ENCODE measurements around the gene KCNH5. TPM values are rescaled to one million over a fixed set of nuclear protein-coding genes. Genes with fewer than 3 reads are reported as not detected.

KCNH5 gene
- total RNA-seq, 1 experiment from 2014 or later, result not detected

DNA sequence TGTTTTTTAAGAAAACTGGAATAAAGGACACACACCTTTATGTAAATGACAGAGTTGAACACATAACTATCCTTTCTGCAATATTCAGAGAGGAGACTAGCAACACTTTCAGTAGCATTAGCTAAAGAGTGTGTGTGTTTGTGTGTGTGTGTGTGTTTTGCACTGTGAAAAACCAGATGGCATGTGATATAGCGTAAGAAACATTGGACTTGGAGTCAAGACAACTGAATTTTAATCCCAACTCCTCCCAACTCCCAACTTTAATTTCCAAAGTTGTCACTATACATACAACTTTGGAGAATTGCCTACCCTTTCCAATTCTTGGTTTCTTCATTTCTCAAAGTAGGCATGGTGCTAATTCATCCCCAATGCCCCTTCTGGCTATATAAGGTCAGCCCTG, 347.8 kb downstream of the KCNH5 start:
- in situ Hi-C loops (cut with HindIII; ENCODE audit: low sequenced_read_pairs), result no loop called here
- DNase-seq (ENCODE audit: low spot score), result no peak

DNA sequence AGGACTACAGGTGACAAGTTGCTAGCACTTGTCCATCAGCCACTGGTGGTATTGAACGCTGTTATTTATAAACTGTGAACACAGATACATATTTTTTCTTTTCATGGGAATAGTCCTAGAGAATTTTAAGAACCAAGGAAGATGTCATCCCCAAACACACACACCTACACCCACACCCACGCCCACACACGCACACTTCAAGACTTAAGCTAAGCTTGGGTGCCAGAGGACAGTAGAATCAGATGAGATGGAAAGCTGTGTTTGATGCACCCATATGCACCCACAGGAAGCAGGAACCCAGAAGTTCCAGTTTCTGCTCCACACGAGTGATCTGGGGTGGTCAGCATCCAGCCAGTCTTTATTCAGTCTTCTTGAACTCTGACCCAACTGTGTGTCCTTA, 348.3 kb downstream of the KCNH5 start:
- DNase-seq (ENCODE audit: low spot score), result no peak
- in situ Hi-C loops (cut with HindIII; ENCODE audit: low sequenced_read_pairs), result no loop called here

DNA sequence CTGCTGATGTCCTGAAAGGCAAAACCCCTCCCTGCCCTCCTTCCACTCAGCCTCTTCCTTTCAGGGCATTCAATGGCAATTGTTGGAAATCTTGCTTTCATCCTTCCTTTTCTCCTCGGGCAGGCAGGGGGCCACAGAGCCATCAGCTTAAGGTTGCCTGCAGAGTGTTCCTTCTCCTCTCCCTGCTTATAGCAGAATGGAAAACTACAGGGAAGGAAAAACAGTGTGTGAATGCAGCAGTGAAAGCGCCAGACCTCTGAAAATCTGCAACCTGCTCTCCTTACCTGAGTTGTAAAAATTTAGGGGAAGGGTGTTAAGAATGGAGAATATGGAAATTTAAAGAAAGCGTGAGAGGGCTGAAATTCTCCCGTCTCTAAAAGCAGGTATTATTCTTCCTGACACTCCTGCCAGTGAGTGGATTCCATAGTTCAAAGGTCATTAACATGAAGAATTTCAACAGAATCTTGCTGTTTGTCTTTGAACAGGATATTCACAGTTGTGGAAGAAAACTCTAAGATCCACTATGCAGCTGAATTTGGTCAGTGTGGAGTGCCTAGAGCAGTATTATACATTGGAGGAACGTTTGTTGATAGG, 348.8 kb downstream of the KCNH5 start:
- DNase-seq (ENCODE audit: low spot score), result no peak
- in situ Hi-C loops (cut with HindIII; ENCODE audit: low sequenced_read_pairs), result no loop called here

DNA sequence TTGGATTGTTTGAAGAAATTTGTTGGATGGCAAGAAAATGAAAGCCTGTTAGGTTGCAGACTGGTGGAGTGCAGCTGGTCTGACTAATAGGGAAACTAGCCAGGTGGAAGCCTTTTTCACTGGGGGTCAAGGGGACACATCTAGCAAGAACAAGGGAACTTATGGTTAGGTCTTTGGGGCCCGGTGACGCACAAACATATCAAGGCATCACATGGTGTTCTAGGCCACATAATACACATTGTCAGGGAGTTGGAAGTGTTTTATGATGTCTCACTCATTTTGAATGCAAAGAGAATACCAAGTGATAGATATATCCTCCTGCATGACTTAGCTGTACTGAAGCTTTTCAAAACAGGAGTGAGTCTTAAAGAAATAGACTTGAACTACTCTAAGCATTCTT, 351.2 kb downstream of the KCNH5 start:
- DNase-seq (ENCODE audit: low spot score), result no peak
- in situ Hi-C loops (cut with HindIII; ENCODE audit: low sequenced_read_pairs), result no loop called here

DNA sequence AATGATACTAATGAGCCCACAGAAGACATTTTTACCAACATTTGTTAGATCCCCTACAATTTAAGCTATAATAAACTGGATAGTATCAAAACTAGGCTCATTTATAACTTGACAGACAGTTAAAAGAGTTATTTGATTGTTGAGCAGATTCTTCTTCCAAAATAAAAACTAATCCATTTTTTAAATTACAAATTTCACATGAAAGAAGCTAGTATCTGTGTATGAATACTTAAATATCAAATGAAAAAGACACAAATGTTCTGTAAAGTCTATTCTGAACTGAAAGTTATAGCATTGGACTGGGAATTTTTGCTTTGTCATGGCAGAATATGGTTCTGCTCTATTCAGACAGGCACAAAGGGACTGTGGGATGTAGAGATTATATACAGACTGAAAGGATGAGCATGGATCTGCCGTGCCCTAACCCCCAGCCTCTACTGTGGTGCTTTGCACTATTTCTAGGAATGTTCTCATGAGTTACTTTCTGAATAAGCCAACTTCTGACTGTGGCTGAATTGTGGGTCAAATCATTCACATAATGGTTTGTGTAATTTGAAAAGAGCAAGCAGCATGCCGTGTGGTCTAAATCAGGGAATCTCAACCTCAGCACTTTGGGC, 352.7 kb downstream of the KCNH5 start:
- DNase-seq (ENCODE audit: low spot score), result no peak
- in situ Hi-C loops (cut with HindIII; ENCODE audit: low sequenced_read_pairs), result no loop called here

DNA sequence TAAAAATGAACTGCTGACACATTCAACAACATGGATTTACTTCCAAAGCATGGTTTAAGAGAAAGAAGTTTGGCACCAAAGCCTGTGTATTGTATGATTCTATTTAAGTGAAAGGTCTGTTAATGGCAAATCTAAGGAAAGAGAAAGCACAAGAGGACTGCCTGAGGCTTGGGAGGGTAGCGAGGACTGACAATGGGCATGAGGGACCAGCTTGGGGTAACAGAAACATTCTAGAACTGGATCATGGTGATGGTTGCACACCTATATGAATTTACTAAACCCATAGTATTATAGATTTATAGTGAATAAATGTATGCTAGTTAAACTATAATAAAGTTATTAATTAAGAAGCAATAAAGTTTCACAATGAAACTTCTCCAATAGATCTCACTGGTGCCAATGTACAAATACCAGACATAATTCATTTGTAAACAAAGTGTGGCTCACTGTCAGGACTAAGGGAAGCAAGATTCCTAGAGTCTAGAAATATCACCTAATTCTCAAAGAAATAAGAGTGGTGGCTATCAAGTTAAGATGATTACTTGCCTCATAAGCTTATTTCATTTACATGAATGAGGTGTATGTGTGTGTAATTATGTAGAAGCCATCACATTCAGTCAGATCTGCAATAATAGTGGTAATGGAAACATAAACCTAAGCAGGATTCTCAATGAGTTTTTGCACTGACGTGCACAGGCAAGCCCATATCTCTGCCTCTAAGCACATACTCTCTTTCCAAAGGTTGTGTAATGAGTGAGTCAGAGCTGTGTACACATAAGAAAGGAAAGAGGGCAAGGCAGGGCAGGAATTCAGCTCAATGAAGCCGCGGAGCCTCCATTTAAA, 353.4 kb downstream of the KCNH5 start:
- no peak for DNase-seq (ENCODE audit: low spot score)
- in situ Hi-C loops (cut with HindIII; ENCODE audit: low sequenced_read_pairs), result no loop called here

DNA sequence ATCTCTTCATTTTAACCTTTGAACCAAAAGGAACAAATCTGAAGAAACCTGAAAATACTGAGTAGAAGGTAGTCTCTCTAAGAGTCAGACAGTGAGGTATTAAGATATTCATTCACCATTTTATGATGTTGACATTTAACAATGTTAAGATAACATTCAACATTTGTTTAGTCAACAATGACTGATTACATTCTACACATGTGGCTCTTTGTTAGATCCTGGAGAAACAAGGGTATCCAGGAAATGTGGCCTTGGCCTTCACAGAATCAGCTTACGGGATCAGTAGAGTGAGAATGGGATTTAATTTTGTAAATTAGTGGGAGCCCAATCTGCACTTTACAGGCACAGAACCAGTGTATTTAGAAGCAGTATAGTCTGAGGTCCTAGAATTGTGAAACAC, 355.5 kb downstream of the KCNH5 start:
- in situ Hi-C loops (cut with HindIII; ENCODE audit: low sequenced_read_pairs), result no loop called here
- no peak for DNase-seq (ENCODE audit: low spot score)

DNA sequence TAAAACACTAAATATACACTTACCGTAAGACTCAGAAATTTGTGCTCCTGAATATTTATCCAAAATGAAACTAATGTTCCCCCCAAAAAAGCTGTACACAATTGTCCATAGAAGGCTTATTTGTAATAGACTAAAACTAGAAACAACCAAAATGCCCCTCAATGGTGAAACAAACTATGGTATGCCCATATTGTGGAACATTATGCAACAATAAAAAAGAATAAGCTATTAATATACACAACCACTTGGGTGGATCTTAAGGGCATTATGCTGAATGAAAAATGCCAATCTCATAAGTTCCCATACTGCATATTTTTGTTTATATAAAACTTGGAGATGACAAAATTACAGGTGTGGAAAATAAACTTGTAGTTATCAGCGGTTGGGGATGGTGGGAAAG, 357.4 kb downstream of the KCNH5 start:
- DNase-seq (ENCODE audit: low spot score), result no peak
- in situ Hi-C loops (cut with HindIII; ENCODE audit: low sequenced_read_pairs), result no loop called here

DNA sequence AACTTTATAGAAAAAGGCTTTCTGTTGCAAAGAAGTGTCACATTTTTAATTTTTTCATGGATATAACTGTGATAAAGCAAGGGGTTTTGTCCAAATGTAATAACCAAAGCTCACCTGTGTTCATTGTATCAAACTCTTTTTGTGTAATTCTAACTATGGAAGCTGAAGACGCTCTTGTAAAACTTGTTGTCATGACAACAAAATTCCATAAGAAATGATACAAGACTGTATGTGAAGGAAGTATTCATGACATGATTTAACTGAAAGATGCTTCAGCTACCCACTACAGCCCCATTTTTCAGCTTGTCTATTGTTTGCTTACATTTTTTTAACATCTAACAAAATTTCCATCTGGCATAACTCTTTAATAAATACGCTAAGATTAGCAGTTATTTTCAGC, 360.9 kb downstream of the KCNH5 start:
- DNase-seq (ENCODE audit: low spot score), result no peak
- in situ Hi-C loops (cut with HindIII; ENCODE audit: low sequenced_read_pairs), result no loop called here

DNA sequence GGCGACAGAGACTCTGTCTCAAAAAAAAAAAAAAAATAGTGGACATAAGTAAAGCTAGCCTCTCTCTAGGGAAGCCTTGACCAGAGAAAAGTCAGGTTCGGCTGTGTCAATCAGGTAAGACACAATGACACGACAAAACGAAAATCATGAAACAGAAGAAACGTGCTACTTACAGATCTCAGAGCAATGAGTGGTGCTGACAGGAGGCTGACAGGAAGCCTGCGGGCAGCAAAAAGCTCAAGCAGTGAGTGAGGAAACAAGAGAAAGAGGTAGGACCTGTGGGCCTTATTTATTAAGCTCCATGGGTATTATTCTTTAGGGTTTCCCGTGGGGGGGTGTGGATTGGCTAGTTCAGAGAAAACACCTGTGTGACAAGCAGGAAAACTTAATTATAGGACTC, 363.1 kb downstream of the KCNH5 start:
- in situ Hi-C loops (cut with HindIII; ENCODE audit: low sequenced_read_pairs), result no loop called here
- no peak for DNase-seq (ENCODE audit: low spot score)

DNA sequence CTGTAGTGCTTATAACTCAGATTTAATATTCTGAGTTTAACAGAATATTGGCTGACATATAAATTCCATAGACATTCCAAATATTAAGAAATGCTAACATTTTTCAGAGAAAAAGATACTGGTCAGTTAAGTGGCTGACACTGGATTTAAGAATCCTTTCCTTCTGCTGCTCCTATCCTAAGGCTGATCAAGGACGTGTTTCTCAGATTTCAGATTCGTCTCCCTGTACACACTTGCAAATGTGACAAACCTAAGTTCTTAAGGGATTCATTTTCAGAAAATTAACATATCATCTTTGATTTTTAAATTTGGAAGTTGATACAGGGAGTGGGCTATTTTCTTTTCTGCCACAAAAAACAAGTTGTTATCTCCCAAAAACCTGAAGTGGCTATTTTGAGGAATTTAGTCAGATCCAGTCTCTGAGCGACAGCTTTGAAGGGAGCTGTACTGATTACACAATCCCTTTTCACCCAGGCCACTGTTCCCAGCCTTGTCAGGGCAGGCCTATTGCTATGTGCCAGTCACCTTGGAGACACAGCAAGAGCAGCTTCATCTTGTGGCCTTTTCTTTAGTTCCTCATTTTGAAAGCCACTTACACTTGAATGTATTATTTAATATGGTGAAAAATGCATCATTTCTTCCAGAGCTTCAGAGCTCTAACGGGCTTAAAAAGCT, 370.6 kb downstream of the KCNH5 start:
- in situ Hi-C loops (cut with HindIII; ENCODE audit: low sequenced_read_pairs), result no loop called here
- no peak for DNase-seq (ENCODE audit: low spot score)

DNA sequence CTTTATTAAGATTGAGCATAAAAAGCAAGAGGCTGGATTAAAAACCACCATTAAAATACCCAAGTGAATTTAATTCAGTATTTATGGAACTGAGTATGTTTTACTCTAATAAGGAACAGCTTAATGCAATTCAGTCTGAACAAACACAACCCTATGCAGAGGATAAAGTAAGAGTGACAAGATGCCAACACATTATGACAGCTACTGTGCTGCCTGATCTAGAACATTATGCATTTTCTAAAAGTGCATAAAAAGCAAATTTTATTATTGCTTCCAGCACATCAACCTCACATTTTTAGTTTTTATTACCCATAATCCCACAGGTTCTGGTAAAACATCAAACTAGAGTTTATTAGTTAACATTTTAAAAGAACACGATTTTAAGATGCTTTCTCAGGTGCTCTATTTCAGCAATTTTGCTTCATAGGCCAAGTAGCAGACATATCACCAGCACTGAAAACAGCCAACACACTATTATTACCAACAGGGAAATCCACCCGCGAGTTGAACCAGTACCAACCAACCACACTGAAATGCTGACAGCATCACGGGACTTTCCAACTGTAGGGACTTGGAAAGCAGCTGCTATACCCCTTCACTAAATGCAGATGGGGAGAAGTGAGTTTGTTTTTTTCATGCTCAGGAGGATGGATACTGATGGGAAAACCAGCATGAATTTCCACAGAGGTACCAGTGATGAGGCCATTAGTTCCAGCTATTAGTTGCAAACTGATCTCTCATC, 372.1 kb downstream of the KCNH5 start:
- in situ Hi-C loops (cut with HindIII; ENCODE audit: low sequenced_read_pairs), result no loop called here
- no peak for DNase-seq (ENCODE audit: low spot score)

DNA sequence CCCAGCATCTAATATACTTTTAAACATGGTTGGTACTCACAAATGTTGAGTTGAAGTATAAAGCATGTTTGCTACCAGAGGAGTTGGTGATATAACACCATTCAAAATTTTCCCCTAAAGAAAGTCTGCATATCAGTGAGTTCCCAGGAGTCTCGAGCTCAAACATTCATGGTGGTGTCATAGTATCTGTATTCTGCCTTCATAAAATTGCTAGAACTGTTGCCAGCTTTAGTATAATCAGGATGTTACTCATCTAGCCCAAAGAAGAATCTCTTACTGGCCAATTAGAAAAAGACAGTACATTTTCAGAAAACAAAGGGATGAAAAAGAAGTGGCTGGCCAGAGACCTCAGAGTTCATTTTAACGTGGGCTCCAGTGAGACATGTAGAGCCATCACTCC, 374.7 kb downstream of the KCNH5 start:
- in situ Hi-C loops (cut with HindIII; ENCODE audit: low sequenced_read_pairs), result no loop called here
- no peak for DNase-seq (ENCODE audit: low spot score)

DNA sequence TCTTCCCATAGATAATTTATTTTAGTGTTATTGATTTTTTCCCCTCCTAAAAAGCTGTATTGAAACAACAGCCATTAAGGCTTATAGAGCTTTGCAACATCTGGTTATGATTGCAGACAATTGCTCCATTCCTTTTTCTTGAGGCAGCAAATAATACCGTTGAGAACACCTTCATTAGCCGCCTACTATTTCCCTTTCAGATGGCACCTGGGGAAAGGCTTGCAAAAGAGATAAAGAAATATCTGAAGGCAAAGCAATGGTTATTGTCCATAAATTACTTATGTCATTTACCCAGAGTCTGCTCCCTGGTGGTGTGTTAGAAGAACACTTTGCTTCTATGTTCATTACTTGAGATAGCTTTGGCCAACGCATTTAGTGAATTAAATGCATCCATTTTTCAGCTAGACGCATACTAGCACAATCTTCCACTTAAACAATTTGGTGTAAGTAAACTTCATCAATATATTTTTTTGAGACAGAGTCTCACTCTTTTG, 377.8 kb downstream of the KCNH5 start:
- in situ Hi-C loops (cut with HindIII; ENCODE audit: low sequenced_read_pairs), result no loop called here
- no peak for DNase-seq (ENCODE audit: low spot score)

DNA sequence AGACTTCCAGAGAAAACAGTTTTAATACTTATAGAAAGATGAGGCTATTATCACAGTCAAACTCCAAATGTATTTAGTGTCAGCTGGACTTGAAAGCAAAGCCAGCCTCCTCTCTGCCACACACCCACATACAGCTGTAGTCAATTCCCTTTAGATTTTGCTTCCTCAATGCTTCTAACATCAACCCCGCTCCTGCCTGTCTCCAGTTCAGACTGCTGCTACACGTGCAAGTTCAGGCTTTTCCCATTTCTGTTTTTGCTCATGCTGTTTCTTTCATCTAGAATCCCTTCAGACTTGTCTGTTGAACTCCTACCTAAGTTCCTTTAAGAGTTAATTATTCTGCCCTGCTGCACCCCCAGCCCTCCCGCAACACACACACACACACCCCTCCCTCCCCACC, 380.0 kb downstream of the KCNH5 start:
- in situ Hi-C loops (cut with HindIII; ENCODE audit: low sequenced_read_pairs), result no loop called here

DNA sequence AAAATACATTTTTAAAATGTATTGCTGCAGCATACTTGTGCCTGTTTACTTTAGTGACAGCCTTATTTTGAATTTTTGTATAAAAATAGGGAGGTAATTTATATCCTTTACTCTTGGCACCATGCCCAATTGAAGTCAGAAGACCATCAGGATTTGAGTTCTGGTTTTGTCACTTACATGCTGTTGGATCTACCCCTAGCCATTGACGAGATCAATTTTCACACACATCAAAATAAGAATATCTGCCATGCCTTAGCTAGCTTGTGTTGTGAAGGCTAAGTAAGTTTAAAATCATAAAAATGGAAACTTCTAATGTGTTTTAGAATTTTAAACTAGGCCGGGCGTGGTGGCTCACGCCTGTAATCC, 381.8 kb downstream of the KCNH5 start:
- in situ Hi-C loops (cut with HindIII; ENCODE audit: low sequenced_read_pairs), result no loop called here
- no peak for DNase-seq (ENCODE audit: low spot score)

More for the DNA sequence above, 380.0 kb downstream of the KCNH5 start:
- DNase-seq (ENCODE audit: low spot score), result no peak

DNA sequence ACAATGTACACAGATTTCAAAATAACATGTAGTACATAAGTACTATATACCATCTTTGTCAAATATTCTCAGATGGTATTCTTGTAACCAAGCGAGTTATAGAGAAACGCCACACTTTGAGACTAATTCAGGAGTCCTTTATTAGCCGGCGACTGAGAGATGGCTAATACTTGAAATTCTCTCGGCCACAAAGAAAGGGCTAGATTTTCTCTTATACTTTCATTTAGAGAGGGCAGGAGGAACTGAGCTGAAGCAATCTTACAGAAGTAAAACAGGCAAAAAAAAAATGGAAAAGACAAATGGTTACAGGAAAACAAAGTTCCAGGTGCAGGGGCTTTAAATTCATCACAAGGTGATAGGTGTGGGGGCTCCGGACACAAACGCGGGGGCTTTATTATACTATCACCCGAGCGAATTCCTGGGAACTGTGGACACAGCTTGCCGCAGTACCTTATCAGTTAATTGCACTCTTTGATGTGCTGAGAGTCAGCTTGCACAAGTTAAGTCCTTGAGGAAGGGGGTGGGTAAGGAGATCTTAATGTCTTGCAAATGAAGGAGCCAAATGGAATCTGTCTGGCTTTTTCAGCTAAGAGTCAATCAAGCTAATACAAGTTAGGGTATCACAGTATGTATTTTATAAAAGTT, 382.3 kb downstream of the KCNH5 start:
- in situ Hi-C loops (cut with HindIII; ENCODE audit: low sequenced_read_pairs), result no loop called here

DNA sequence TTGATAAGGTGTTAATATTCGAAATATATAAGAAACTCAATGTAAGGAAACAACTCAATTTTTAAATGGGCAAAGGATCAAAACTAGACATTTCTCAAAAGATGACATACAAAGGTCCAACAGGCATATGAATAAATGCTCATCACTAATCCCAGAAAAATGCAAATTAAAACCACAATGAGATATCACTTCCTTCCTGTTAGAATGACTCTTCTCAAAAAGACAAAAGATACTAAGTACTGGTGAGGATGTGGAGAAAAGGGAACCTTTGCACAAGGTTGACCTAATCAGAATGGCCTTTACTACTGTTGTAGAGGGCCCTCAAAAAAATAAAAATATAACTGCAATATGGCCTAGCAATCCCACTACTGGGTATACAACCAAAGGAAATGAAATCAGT, 383.4 kb downstream of the KCNH5 start:
- in situ Hi-C loops (cut with HindIII; ENCODE audit: low sequenced_read_pairs), result no loop called here

More for the DNA sequence above, 382.3 kb downstream of the KCNH5 start:
- DNase-seq (ENCODE audit: low spot score), result no peak

DNA sequence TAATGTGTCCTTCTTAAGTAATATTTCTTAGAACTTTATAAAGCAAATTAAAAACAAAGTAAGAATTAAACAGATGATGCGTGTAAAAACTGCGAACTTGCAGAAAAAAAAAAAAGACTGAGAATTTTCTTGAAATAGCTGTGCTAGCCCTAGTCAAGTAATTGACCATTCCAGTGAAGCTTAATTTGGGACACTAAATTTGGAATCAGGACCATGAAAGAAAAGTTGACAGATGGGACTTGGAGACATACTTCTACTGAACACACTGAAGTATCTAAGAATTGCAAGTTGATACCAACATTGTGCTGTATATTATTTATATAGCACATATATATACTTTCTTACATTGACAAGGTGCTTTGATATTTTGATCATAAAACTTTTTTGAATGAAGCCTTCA, 386.6 kb downstream of the KCNH5 start:
- DNase-seq (ENCODE audit: low spot score), result no peak
- in situ Hi-C loops (cut with HindIII; ENCODE audit: low sequenced_read_pairs), result no loop called here

More for the DNA sequence above, 383.4 kb downstream of the KCNH5 start:
- no peak for DNase-seq (ENCODE audit: low spot score)
